HEK293T (cell line): Measurements from ENCODE around the gene INHBA.

Experiments
- CTCF ChIA-PET: fragments of 350-600 bp; formaldehyde crosslinking; extraction: SDS; loops from one replicate; lab custom pipeline; 2021; ENCODE audit warnings: antibody characterized with exemption, inconsistent platforms; lab: Yijun Ruan, JAX
- POLR2A ChIA-PET: fragments of 350-600 bp; formaldehyde crosslinking; extraction: SDS; loops from one replicate; lab custom pipeline; 2020; ENCODE audit warnings: antibody characterized with exemption, inconsistent platforms; lab: Yijun Ruan, JAX
- DNase-seq: peaks from one replicate; pipeline ENCODE4 v3.0.0; 2012; ENCODE audit warnings: mixed read lengths; ENCODE audit errors: extremely low spot score
- ARNT ChIP-seq: fragments of 450-650 bp; IDR thresholded peaks from 2 replicates; pipeline ENCODE4 v1.6.1; 2017; ENCODE audit warnings: mild to moderate bottlenecking
- BHLHE40 ChIP-seq: fragments of 450-650 bp; IDR thresholded peaks from 2 replicates; pipeline ENCODE4 v1.6.1; 2016; ENCODE audit warnings: mild to moderate bottlenecking, moderate library complexity, borderline replicate concordance
- CTBP1 ChIP-seq: fragments of 450-650 bp; IDR thresholded peaks from 2 replicates; pipeline ENCODE4 v1.6.1; 2016; ENCODE audit warnings: borderline replicate concordance
- ELF4 ChIP-seq: fragments of 450-650 bp; IDR thresholded peaks from 2 replicates; pipeline ENCODE4 v1.6.1; 2017; ENCODE audit warnings: antibody characterized with exemption
- FOXA1 ChIP-seq: fragments of 450-650 bp; IDR thresholded peaks from 2 replicates; pipeline ENCODE4 v1.6.1; 2016; ENCODE audit warnings: mild to moderate bottlenecking
- FOXK2 ChIP-seq: fragments of 450-650 bp; IDR thresholded peaks from 2 replicates; pipeline ENCODE4 v1.6.1; 2016; ENCODE audit warnings: mild to moderate bottlenecking
- FOXM1 ChIP-seq: fragments of 450-650 bp; IDR thresholded peaks from 2 replicates; pipeline ENCODE4 v1.6.1; 2017; ENCODE audit warnings: mild to moderate bottlenecking, borderline replicate concordance
- HDGF ChIP-seq: fragments of 450-650 bp; IDR thresholded peaks from 2 replicates; pipeline ENCODE4 v1.6.1; 2017; ENCODE audit warnings: antibody characterized with exemption, borderline replicate concordance
- L3MBTL2 ChIP-seq: fragments of 450-650 bp; conservative IDR thresholded peaks from 2 replicates; pipeline ENCODE4 v1.6.1; 2016; ENCODE audit warnings: mild to moderate bottlenecking
- LEF1 ChIP-seq: fragments of 450-650 bp; IDR thresholded peaks from 2 replicates; pipeline ENCODE4 v1.6.1; 2017; ENCODE audit warnings: mild to moderate bottlenecking, borderline replicate concordance
- NFRKB ChIP-seq: fragments of 450-650 bp; IDR thresholded peaks from 2 replicates; pipeline ENCODE4 v1.6.1; 2016; ENCODE audit warnings: mild to moderate bottlenecking, moderate library complexity
- PKNOX1 ChIP-seq: fragments of 450-650 bp; IDR thresholded peaks from 2 replicates; pipeline ENCODE4 v1.6.1; 2016
- SP1 ChIP-seq: fragments of 450-650 bp; IDR thresholded peaks from 2 replicates; pipeline ENCODE4 v1.6.1; 2017
- SUZ12 ChIP-seq: fragments of 450-650 bp; IDR thresholded peaks from 2 replicates; pipeline ENCODE4 v1.6.1; 2016; ENCODE audit warnings: mild to moderate bottlenecking
- TARDBP ChIP-seq: fragments of 450-650 bp; IDR thresholded peaks from 2 replicates; pipeline ENCODE4 v1.6.1; 2016
- ZNF384 ChIP-seq: fragments of 450-650 bp; IDR thresholded peaks from 2 replicates; pipeline ENCODE4 v1.6.1; 2016

Gene INHBA

GRCh38 chr7:41744161-41744560 is 41.3 kb upstream of the INHBA start:
- no peak for DNase-seq
- CTCF ChIA-PET: no interaction called here
- TF ChIP-seq SUZ12: no peak
- no peak for TF ChIP-seq FOXK2
- TF ChIP-seq FOXA1: no peak
- no peak for TF ChIP-seq TARDBP
- POLR2A ChIA-PET: no interaction called here

- TF ChIP-seq L3MBTL2: no peak
- TF ChIP-seq NFRKB: no peak
- CTCF ChIA-PET: no interaction called here
- POLR2A ChIA-PET: no interaction called here
- no peak for DNase-seq
Measured at GRCh38 chr7:41742401-41743020, 39.6 kb upstream of the INHBA start.

- DNase-seq: no peak
- ChIA-PET CTCF (no interaction called here), POLR2A (no interaction called here)
- no peak for TF ChIP-seq CTBP1
- TF ChIP-seq ELF4: no peak
- TF ChIP-seq FOXA1: no peak
- TF ChIP-seq FOXM1: no peak
- TF ChIP-seq LEF1: no peak
- TF ChIP-seq TARDBP: no peak
- TF ChIP-seq PKNOX1: no peak
- no peak for TF ChIP-seq ZNF384
- TF ChIP-seq HDGF: no peak
- no peak for TF ChIP-seq FOXK2
- TF ChIP-seq L3MBTL2: no peak
- no peak for TF ChIP-seq SP1
- TF ChIP-seq NFRKB: no peak
- no peak for TF ChIP-seq ARNT
- no peak for TF ChIP-seq SUZ12
- TF ChIP-seq BHLHE40: no peak
Measured at GRCh38 chr7:41738806-41739205, 35.9 kb upstream of the INHBA start.

- no peak for TF ChIP-seq ARNT
- no peak for TF ChIP-seq CTBP1
- no peak for TF ChIP-seq SUZ12
- no peak for TF ChIP-seq FOXM1
- no peak for TF ChIP-seq FOXA1
- TF ChIP-seq SP1: no peak
- no peak for TF ChIP-seq TARDBP
- no peak for TF ChIP-seq PKNOX1
- no peak for TF ChIP-seq ELF4
- TF ChIP-seq ZNF384: no peak
- no peak for TF ChIP-seq FOXK2
- no peak for TF ChIP-seq L3MBTL2
- TF ChIP-seq LEF1: no peak
- no peak for TF ChIP-seq NFRKB
- no peak for TF ChIP-seq HDGF
- TF ChIP-seq BHLHE40: no peak
- POLR2A ChIA-PET: no interaction called here
- CTCF ChIA-PET: no interaction called here
- no peak for DNase-seq
Measured at GRCh38 chr7:41738336-41738735, 35.4 kb upstream of the INHBA start.

GRCh38 chr7:41735206-41735605 is 32.3 kb upstream of the INHBA start:
- TF ChIP-seq FOXA1: no peak
- TF ChIP-seq SUZ12: no peak
- POLR2A ChIA-PET: no interaction called here
- no peak for DNase-seq
- CTCF ChIA-PET: interaction anchor here (0.6 kb wide), 1 partner anchor 1559 kb away, joined by 3 read pairs; no protein-coding TSS in a partner anchor

- TF ChIP-seq NFRKB (no peak), SUZ12 (no peak), ZNF384 (no peak)
- ChIA-PET CTCF (interaction anchor here (1.3 kb wide), 1 partner anchor 1501 kb away, joined by 3 read pairs; no protein-coding TSS in a partner anchor), POLR2A (no interaction called here)
- no peak for DNase-seq
Measured at GRCh38 chr7:41732843-41733306, 30.0 kb upstream of the INHBA start.

GRCh38 chr7:41732436-41732785 is 29.5 kb upstream of the INHBA start:
- DNase-seq: no peak
- POLR2A ChIA-PET: no interaction called here
- CTCF ChIA-PET: interaction anchor here (1.3 kb wide), 1 partner anchor 1500 kb away, joined by 3 read pairs; no protein-coding TSS in a partner anchor

More at GRCh38 chr7:41732436-41732785, 29.5 kb upstream of the INHBA start:
- TF ChIP-seq FOXA1 (no peak), CTBP1 (no peak), FOXK2 (no peak), HDGF (no peak), L3MBTL2 (no peak), BHLHE40 (no peak), LEF1 (no peak), NFRKB (no peak), SP1 (no peak), ARNT (no peak)
